Neural crest cell (in vitro differentiated cells): ENCODE results near the gene PAX2. TPM values are rescaled to one million over a fixed set of nuclear protein-coding genes. Genes with fewer than 3 reads are reported as not detected.

Experiments used
- DNase-seq: peaks from one replicate; pipeline ENCODE4 v3.0.0; 2021; ENCODE audit warnings: low read depth, mixed read lengths, low spot score
- H3K27ac Mint-ChIP-seq: one replicate; pipeline ENCODE4 v1.8.0; 2021; ENCODE audit warnings: mild to moderate bottlenecking, mixed read lengths; ENCODE audit not compliant: unreplicated experiment
- H3K27me3 Mint-ChIP-seq: 2 replicates; pipeline ENCODE4 v1.8.0; 2021; ENCODE audit warnings: low read depth, mild to moderate bottlenecking, mixed read lengths
- H3K36me3 Mint-ChIP-seq: 2 replicates; pipeline ENCODE4 v1.8.0; 2021; ENCODE audit warnings: low read depth, mild to moderate bottlenecking, mixed read lengths
- H3K4me1 Mint-ChIP-seq: 2 replicates; pipeline ENCODE4 v1.8.0; 2021; ENCODE audit warnings: mixed read lengths
- H3K4me3 Mint-ChIP-seq: one replicate; pipeline ENCODE4 v1.8.0; 2021; ENCODE audit warnings: mild to moderate bottlenecking, mixed read lengths
- H3K9me3 Mint-ChIP-seq: 2 replicates; pipeline ENCODE4 v1.8.0; 2021; ENCODE audit warnings: mixed read lengths
- CTCF ChIP-seq: fragments of 200-600 bp; sonication (generic); conservative IDR thresholded peaks from 2 replicates; pipeline ENCODE4 v1.5.0; 2021; ENCODE audit warnings: antibody characterized with exemption, mild to moderate bottlenecking
- total RNA-seq: library from RNA; stranded (reverse); gene quantifications from 2 replicates; pipeline ENCODE4 v1.2.1, GENCODE V29; 2021

The PAX2 gene
- total RNA-seq, 1 donor from 2014 or later, result 1.5 TPM

GRCh38 chr10:100786591-100786990 is 41.2 kb downstream of the PAX2 start:
- peaks cover 57% of the 10 kb centered on the region for H3K27me3 Mint-ChIP-seq
- H3K27ac Mint-ChIP-seq, result no peak overlapping the region
- no peaks in the 10 kb centered on the region for H3K9me3 Mint-ChIP-seq
- H3K36me3 Mint-ChIP-seq, result no peaks in the 10 kb centered on the region
- peaks cover 15% of the 10 kb centered on the region for H3K4me1 Mint-ChIP-seq
- TF ChIP-seq CTCF, result no peak
- DNase-seq, result no peak
- no peak overlapping the region for H3K4me3 Mint-ChIP-seq

- Mint-ChIP-seq H3K4me3 (no peak overlapping the region), H3K36me3 (no peaks in the 10 kb centered on the region), H3K9me3 (no peaks in the 10 kb centered on the region), H3K4me1 (peaks cover 20% of the 10 kb centered on the region), H3K27me3 (peaks cover 57% of the 10 kb centered on the region), H3K27ac (no peak overlapping the region)
- no peak for TF ChIP-seq CTCF
- DNase-seq, result no peak
These were observed 42.9 kb downstream of the PAX2 start for GRCh38 chr10:100788002-100788903.

DNA sequence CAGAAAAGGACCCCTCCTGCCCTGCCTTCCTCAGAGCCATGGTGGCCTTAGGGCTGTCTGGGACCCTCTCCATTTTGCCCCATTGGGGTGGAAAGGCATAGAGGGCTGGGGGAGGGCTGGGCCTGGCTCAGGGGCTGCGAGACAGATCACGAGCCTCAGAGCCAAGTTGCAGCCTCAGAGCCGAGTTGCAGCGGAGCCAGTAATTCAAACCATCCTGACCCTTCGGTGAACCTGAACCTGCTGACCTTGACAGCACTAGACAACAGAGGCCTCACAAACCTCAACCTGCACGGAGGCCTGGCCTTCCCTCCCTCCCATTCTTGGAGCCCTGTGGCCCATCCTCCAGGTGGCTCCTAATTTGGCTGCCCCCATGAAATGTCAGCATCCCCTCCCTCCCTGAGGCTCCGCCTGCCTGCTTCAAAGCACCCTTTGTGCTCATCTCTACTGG is 45.4 kb downstream of the PAX2 start:
- TF ChIP-seq CTCF, result no peak
- no peaks in the 10 kb centered on the region for H3K9me3 Mint-ChIP-seq
- no peak overlapping the region for H3K27ac Mint-ChIP-seq
- H3K36me3 Mint-ChIP-seq, result no peaks in the 10 kb centered on the region
- H3K4me1 Mint-ChIP-seq, result peaks cover 20% of the 10 kb centered on the region
- DNase-seq, result no peak
- H3K4me3 Mint-ChIP-seq, result no peak overlapping the region
- H3K27me3 Mint-ChIP-seq, result peaks cover 69% of the 10 kb centered on the region

DNA sequence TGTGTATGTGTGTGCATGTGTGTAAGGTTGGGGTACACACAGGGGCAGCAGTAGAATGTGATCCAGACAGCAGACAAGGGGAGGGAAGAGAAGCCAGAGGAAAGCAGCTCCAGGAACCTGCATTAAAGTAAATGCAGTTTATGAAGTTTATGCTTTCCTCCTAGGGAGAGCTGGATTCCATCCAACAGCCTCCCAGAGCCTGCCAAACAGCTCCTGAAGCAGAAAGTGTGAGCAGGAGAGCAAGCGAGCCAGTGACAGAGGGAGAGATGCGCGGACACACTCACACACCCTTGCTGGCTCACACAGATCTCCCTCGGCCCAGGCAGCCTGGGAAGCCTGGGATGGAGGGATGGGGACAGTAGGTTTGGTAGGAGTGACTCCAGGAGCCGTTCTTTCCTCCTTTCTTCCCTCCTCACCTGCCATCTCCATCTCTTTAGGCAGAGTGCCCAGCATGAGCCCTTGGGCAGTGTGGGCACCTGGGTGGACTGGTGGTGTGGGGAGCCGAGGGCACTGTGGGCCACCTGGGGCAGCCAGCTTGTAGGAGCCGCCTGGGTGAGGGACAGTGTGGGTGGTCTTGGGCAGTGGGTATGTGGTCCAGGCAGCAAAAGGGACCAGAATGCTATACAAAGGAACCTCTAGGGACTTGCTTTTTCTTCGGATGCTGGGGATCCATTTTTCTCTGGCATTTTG is 46.1 kb downstream of the PAX2 start:
- no peak for DNase-seq
- H3K4me3 Mint-ChIP-seq, result no peak overlapping the region
- H3K27ac Mint-ChIP-seq, result no peak overlapping the region

GRCh38 chr10:100792574-100792973 is 47.2 kb downstream of the PAX2 start:
- TF ChIP-seq CTCF, result no peak
- H3K27me3 Mint-ChIP-seq, result peaks cover 73% of the 10 kb centered on the region
- no peak overlapping the region for H3K4me3 Mint-ChIP-seq
- H3K9me3 Mint-ChIP-seq, result no peaks in the 10 kb centered on the region
- no peaks in the 10 kb centered on the region for H3K36me3 Mint-ChIP-seq
- no peak overlapping the region for H3K27ac Mint-ChIP-seq
- no peak for DNase-seq
- H3K4me1 Mint-ChIP-seq, result peaks cover 10% of the 10 kb centered on the region

More for the DNA sequence above, 46.1 kb downstream of the PAX2 start:
- TF ChIP-seq CTCF, result no peak
- Mint-ChIP-seq H3K36me3 (no peaks in the 10 kb centered on the region), H3K4me1 (peaks cover 20% of the 10 kb centered on the region), H3K27me3 (peaks cover 69% of the 10 kb centered on the region), H3K9me3 (no peaks in the 10 kb centered on the region)
